Mononuclear cell (primary cell): ENCODE data around the gene LAMA5. TPM values are rescaled to one million over a fixed set of nuclear protein-coding genes. Genes with fewer than 3 reads are reported as not detected.
A peak's percentile ranks its signal among the peaks of the same experiment; 100 is the strongest.

Experiments used
- H3K27me3 ChIP-seq: 2 replicates; pipeline ENCODE4 v1.6.0; 2011; ENCODE audit warnings: low read length, control low read depth; ENCODE audit not compliant: insufficient read depth
- H3K4me1 ChIP-seq: 2 replicates; pipeline ENCODE4 v1.5.1; 2011; ENCODE audit warnings: mild to moderate bottlenecking, low read length, control low read depth; ENCODE audit not compliant: insufficient read depth
- H3K4me3 ChIP-seq: 2 replicates; pipeline ENCODE4 v1.5.1; 2011; ENCODE audit warnings: mild to moderate bottlenecking, low read length, moderate library complexity
- H3K9me3 ChIP-seq: 2 replicates; pipeline ENCODE4 v1.5.1; 2011; ENCODE audit warnings: low read depth, mild to moderate bottlenecking, control low read depth, low read length
- total RNA-seq: library from RNA; depleted of rRNA; stranded (reverse); fragments of >200 nt; gene quantifications from one replicate; pipeline ENCODE4 v1.2.3, GENCODE V29; 2012

LAMA5 gene
- 1.2 TPM for total RNA-seq

GRCh38 chr20:62367136-62367632 is at the start of gene LAMA5:
LAMA5 (minus strand) TSS chr20:62367312; CDS start chr20:62367245, 67 bp downstream.
- Histone ChIP-seq H3K27me3 (peaks cover 25% of the 10 kb centered on the region), H3K9me3 (no peaks in the 10 kb centered on the region)

GRCh38 chr20:62415354-62416111 is 48.4 kb upstream of the LAMA5 start:
- no peak overlapping the region for H3K4me3 ChIP-seq
- H3K4me1 ChIP-seq = no peaks in the 10 kb centered on the region
- H3K27me3 ChIP-seq = no peaks in the 10 kb centered on the region
- no peaks in the 10 kb centered on the region for H3K9me3 ChIP-seq

More at GRCh38 chr20:62367136-62367632, at the start of gene LAMA5:
- H3K4me1 ChIP-seq = peaks cover 9% of the 10 kb centered on the region
- H3K4me3 ChIP-seq = peak within 1 kb of the TSS; percentile 30

- H3K4me3 ChIP-seq = no peak overlapping the region
- no peaks in the 10 kb centered on the region for H3K27me3 ChIP-seq
- no peaks in the 10 kb centered on the region for H3K9me3 ChIP-seq
- peaks cover 9% of the 10 kb centered on the region for H3K4me1 ChIP-seq
Observed at GRCh38 chr20:62413896-62414481, 46.9 kb upstream of the LAMA5 start.

GRCh38 chr20:62413025-62413570 is 46.0 kb upstream of the LAMA5 start:
- Histone ChIP-seq H3K4me3 (no peak overlapping the region), H3K27me3 (no peaks in the 10 kb centered on the region), H3K9me3 (no peaks in the 10 kb centered on the region), H3K4me1 (peaks cover 11% of the 10 kb centered on the region)

GRCh38 chr20:62412194-62413024 is 45.3 kb upstream of the LAMA5 start:
- H3K27me3 ChIP-seq = no peaks in the 10 kb centered on the region
- no peaks in the 10 kb centered on the region for H3K9me3 ChIP-seq
- H3K4me3 ChIP-seq = no peak overlapping the region
- peaks cover 18% of the 10 kb centered on the region for H3K4me1 ChIP-seq

GRCh38 chr20:62411479-62412193 is 44.5 kb upstream of the LAMA5 start:
- Histone ChIP-seq H3K4me1 (peaks cover 19% of the 10 kb centered on the region), H3K27me3 (no peaks in the 10 kb centered on the region), H3K4me3 (no peak overlapping the region), H3K9me3 (no peaks in the 10 kb centered on the region)

GRCh38 chr20:62410746-62411478 is 43.8 kb upstream of the LAMA5 start:
- no peaks in the 10 kb centered on the region for H3K27me3 ChIP-seq
- H3K4me1 ChIP-seq = peaks cover 26% of the 10 kb centered on the region
- H3K4me3 ChIP-seq = no peak overlapping the region
- H3K9me3 ChIP-seq = no peaks in the 10 kb centered on the region

GRCh38 chr20:62409931-62410745 is 43.0 kb upstream of the LAMA5 start:
- Histone ChIP-seq H3K4me1 (peaks cover 34% of the 10 kb centered on the region), H3K9me3 (no peaks in the 10 kb centered on the region), H3K27me3 (no peaks in the 10 kb centered on the region), H3K4me3 (no peak overlapping the region)

GRCh38 chr20:62409086-62409853 is 42.2 kb upstream of the LAMA5 start:
- no peaks in the 10 kb centered on the region for H3K9me3 ChIP-seq
- no peaks in the 10 kb centered on the region for H3K27me3 ChIP-seq
- H3K4me3 ChIP-seq = no peak overlapping the region
- H3K4me1 ChIP-seq = peaks cover 35% of the 10 kb centered on the region

- Histone ChIP-seq H3K27me3 (no peaks in the 10 kb centered on the region), H3K4me3 (no peak overlapping the region), H3K9me3 (no peaks in the 10 kb centered on the region)
Observed at GRCh38 chr20:62408640-62409039, 41.5 kb upstream of the LAMA5 start.

GRCh38 chr20:62408055-62408454 is 40.9 kb upstream of the LAMA5 start:
- Histone ChIP-seq H3K4me3 (no peak overlapping the region), H3K9me3 (no peaks in the 10 kb centered on the region), H3K27me3 (no peaks in the 10 kb centered on the region), H3K4me1 (peaks cover 35% of the 10 kb centered on the region)

More at GRCh38 chr20:62408640-62409039, 41.5 kb upstream of the LAMA5 start:
- peaks cover 35% of the 10 kb centered on the region for H3K4me1 ChIP-seq

- Histone ChIP-seq H3K27me3 (no peaks in the 10 kb centered on the region), H3K9me3 (no peaks in the 10 kb centered on the region), H3K4me1 (peaks cover 35% of the 10 kb centered on the region), H3K4me3 (peak within 1 kb of the TSS; percentile 46)
Observed at GRCh38 chr20:62407221-62407992, 40.3 kb upstream of the LAMA5 start, which contains the start of gene CABLES2. CABLES2 (minus strand) TSS chr20:62407285; CDS start chr20:62407276, 9 bp downstream.
